Measurements from ENCODE around the gene RCAN1. TPM values are rescaled to one million over a fixed set of nuclear protein-coding genes. Genes with fewer than 3 reads are reported as not detected.

RCAN1 gene
- total RNA-seq, 1 donor from 2014 or later: 197 TPM

- no peaks in the 10 kb centered on the region for H4K20me1 ChIP-seq (ENCODE audit: insufficient read depth, low read length)
- no peaks in the 10 kb centered on the region for H3K4me1 ChIP-seq (ENCODE audit: insufficient read depth, low read length)
- H3K36me3 Mint-ChIP-seq (ENCODE audit: low read depth, unreplicated experiment): peaks cover 2% of the 10 kb centered on the region
- H2AFZ ChIP-seq (ENCODE audit: low read depth, low read length): no peak overlapping the region
- no peak overlapping the region for H3K27ac ChIP-seq (ENCODE audit: low read depth, low read length)
- H3K9ac ChIP-seq (ENCODE audit: low read length): no peak overlapping the region
- DNase-seq (ENCODE audit: low read depth): no peak
- no peak overlapping the region for H3K4me3 Mint-ChIP-seq (ENCODE audit: unreplicated experiment)
- TF ChIP-seq CTCF (IDR thresholded peaks at IDR 0.05; ENCODE audit: insufficient read depth, low read depth, low read length): no peak
- no peak for TF ChIP-seq EZH2 (IDR thresholded peaks at IDR 0.05; ENCODE audit: insufficient read depth, low read length)
- H3K36me3 ChIP-seq (ENCODE audit: insufficient read depth, low read length): no peaks in the 10 kb centered on the region
- H3K4me1 Mint-ChIP-seq (ENCODE audit: low read depth, unreplicated experiment): peaks cover 4% of the 10 kb centered on the region
- no peaks in the 10 kb centered on the region for H3K27me3 Mint-ChIP-seq (ENCODE audit: low read depth, unreplicated experiment)
- no peaks in the 10 kb centered on the region for H3K9me3 Mint-ChIP-seq (ENCODE audit: unreplicated experiment)
- no peaks in the 10 kb centered on the region for H3K9me3 ChIP-seq (ENCODE audit: insufficient read depth, low read depth, low read length)
- H3K79me2 ChIP-seq (ENCODE audit: insufficient read depth, low read length): peaks cover 2% of the 10 kb centered on the region
- H3K27me3 ChIP-seq (ENCODE audit: insufficient read depth, low read length): no peaks in the 10 kb centered on the region
- no peak overlapping the region for H3K27ac Mint-ChIP-seq (ENCODE audit: unreplicated experiment)
- H3K4me2 ChIP-seq (ENCODE audit: low read length): no peak overlapping the region
- FAIRE-seq: no peak
- no peak overlapping the region for H3K4me3 ChIP-seq (ENCODE audit: insufficient read depth, low read depth, low read length)
These were observed 10.4 kb downstream of the RCAN1 start for GRCh38 chr21:34604556-34604955.

GRCh38 chr21:34603710-34604057 is 11.2 kb downstream of the RCAN1 start:
- Mint-ChIP-seq H3K27me3 (ENCODE audit: low read depth, unreplicated experiment) (no peaks in the 10 kb centered on the region), H3K9me3 (ENCODE audit: unreplicated experiment) (no peaks in the 10 kb centered on the region)
- no peak for FAIRE-seq

More at GRCh38 chr21:34603710-34604057, 11.2 kb downstream of the RCAN1 start:
- Mint-ChIP-seq H3K36me3 (ENCODE audit: low read depth, unreplicated experiment) (peaks cover 2% of the 10 kb centered on the region), H3K4me1 (ENCODE audit: low read depth, unreplicated experiment) (peaks cover 4% of the 10 kb centered on the region), H3K4me3 (ENCODE audit: unreplicated experiment) (no peak overlapping the region), H3K27ac (ENCODE audit: unreplicated experiment) (no peak overlapping the region)
- Histone ChIP-seq H3K9me3 (ENCODE audit: insufficient read depth, low read depth, low read length) (no peaks in the 10 kb centered on the region), H2AFZ (ENCODE audit: low read depth, low read length) (no peak overlapping the region), H3K4me3 (ENCODE audit: insufficient read depth, low read depth, low read length) (no peak overlapping the region), H3K4me1 (ENCODE audit: insufficient read depth, low read length) (peaks cover 2% of the 10 kb centered on the region), H3K27ac (ENCODE audit: low read depth, low read length) (no peak overlapping the region), H3K9ac (ENCODE audit: low read length) (no peak overlapping the region), H3K79me2 (ENCODE audit: insufficient read depth, low read length) (peaks cover 2% of the 10 kb centered on the region), H3K36me3 (ENCODE audit: insufficient read depth, low read length) (no peaks in the 10 kb centered on the region), H3K4me2 (ENCODE audit: low read length) (no peak overlapping the region), H3K27me3 (ENCODE audit: insufficient read depth, low read length) (no peaks in the 10 kb centered on the region), H4K20me1 (ENCODE audit: insufficient read depth, low read length) (no peaks in the 10 kb centered on the region)
- no peak for DNase-seq (ENCODE audit: low read depth)
- no peak for TF ChIP-seq CTCF (IDR thresholded peaks at IDR 0.05; ENCODE audit: insufficient read depth, low read depth, low read length)
- TF ChIP-seq EZH2 (IDR thresholded peaks at IDR 0.05; ENCODE audit: insufficient read depth, low read length): no peak
